ENCODE measurements around the gene CSGALNACT2. TPM values are rescaled to one million over a fixed set of nuclear protein-coding genes. Genes with fewer than 3 reads are reported as not detected.

The CSGALNACT2 gene
- total and polyA plus RNA-seq, 2 of the 13 experiments (the other 11 are each of a cell fraction or from before 2014, with no cell fraction given): 3.3 to 7.1 TPM

DNA sequence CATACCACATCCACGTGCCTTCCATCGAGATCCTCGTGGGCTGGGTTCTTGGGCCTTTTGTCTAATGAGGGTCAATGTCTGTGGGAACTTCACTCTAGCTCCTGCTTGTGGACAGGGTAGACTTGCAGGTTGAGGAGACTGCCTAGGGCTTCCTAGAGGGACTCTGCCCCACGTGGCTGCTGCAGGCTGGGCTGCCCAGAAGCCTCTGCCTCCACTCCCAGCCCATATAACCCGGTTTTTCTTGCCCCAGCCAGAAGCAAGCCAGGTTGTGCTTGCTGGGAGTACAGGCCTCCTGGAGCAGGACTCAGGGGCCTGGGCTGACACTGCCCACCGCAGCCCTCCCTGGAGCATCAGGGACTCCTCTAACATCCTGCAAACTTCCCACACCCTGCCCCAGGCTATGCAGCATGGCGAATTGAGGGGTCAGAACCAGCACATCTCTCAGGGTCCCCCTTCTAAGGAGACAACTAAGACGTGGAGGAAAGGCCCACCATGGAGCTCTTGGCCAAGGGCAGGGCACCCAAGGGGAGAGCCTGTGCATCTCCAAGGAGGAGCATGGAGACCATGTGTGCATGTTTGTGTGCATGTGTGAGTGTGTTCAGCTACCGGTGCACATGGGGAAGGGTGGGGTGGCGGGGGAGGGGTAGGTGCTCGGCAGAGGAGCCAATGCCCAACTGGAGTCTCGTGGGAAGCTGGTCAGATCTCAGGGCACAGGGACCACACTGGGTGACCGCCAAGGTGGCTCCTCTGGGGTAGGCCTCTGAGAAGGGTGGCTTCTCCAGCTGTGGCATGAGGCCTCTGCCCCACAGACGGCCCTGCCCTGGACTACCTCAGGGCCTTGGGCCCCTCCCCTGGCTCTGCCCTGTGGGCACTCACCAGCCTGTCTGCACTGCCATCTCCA, 66.0 kb downstream of the CSGALNACT2 start:
- H3K4me1 ChIP-seq (ENCODE audit: insufficient read depth, low read length): no peaks in the 10 kb centered on the region
- 39% methylated on average over 9 of the region's 14 CpGs for WGBS (ENCODE audit: low lambda C conversion rate)
- no TSS peak for BruUV-seq (replicated peaks)
- H3K4me3 ChIP-seq (replicated peaks in 1 of 3; ENCODE audit: insufficient read depth in 1 of 3, low read depth in 2 of 3, low read length in 3 of 3): no peak overlapping the region
- FAIRE-seq: no peak
- no peaks in the 10 kb centered on the region for H3K9me3 ChIP-seq (ENCODE audit: low read length)
- TF ChIP-seq MEIS1 (CRISPR knock-in tag; IDR thresholded peaks at IDR 0.05; ENCODE audit: borderline replicate concordance) (no peak), MNT (IDR thresholded peaks at IDR 0.05) (peak; percentile 89)
- TF ChIP-seq, protein P1, sequence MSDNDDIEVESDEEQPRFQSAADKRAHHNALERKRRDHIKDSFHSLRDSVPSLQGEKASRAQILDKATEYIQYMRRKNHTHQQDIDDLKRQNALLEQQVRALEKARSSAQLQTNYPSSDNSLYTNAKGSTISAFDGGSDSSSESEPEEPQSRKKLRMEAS (IDR thresholded peaks at IDR 0.05): peak; percentile 19; the same call in 1 of the 2 replicates
- H3K4me2 ChIP-seq (ENCODE audit: low read depth, low read length): no peak overlapping the region
- H3K27ac ChIP-seq (ENCODE audit: extremely low read length, insufficient read depth, low read length): no peak overlapping the region
- no peaks in the 10 kb centered on the region for H3K36me3 ChIP-seq (replicated peaks in 1 of 2; ENCODE audit: control insufficient read depth in 1 of 2, insufficient read depth in 2 of 2, low read length in 2 of 2)
- in situ Hi-C loops (cut with HindIII; ENCODE audit: extremely low pct_ligation_motif_present, low pct_unique_long_range_greater_than_20kb) (no loop called here), intact Hi-C loops (cut with micrococcal nuclease; ENCODE audit: unreplicated experiment) (loop anchor here (5.0 kb wide), 1 partner anchor 258 kb away; no protein-coding TSS in a partner anchor)
- no peaks in the 10 kb centered on the region for H4K20me1 ChIP-seq (ENCODE audit: insufficient read depth, low read length)
- no peak overlapping the region for H2AFZ ChIP-seq (ENCODE audit: low read length)
- POLR2A ChIA-PET: no interaction called here
- H3K27me3 ChIP-seq (ENCODE audit: control insufficient read depth in 1 of 2, insufficient read depth in 2 of 2, low read length in 2 of 2): peaks cover 0 to 5% of the 10 kb centered on the region in 2 experiments; a peak in 3 of 5 replicates
- H3K79me2 ChIP-seq (ENCODE audit: insufficient read depth, low read length): no peaks in the 10 kb centered on the region
- H3K9ac ChIP-seq (ENCODE audit: insufficient read depth, low read depth, low read length): no peak overlapping the region
- peak; percentile 43 for ATAC-seq
- DNase-seq (ENCODE audit: low spot score): no peak
- CTCF ChIA-PET (ENCODE audit: low intra/inter-chr PET ratio, low total read pairs): no interaction called here

Measured in HepG2 (cell line).